Measurements from ENCODE around the gene NCLN.
A peak's percentile ranks its signal among the peaks of the same experiment; 100 is the strongest.

The NCLN gene

GRCh38 chr19:3186160-3186688, 494 bp downstream of the NCLN start:
- Histone ChIP-seq H3K9me3 (ENCODE audit: low read length) (no peaks in the 10 kb centered on the region), H3K9me2 (ENCODE audit: low read depth, low read length) (no peaks in the 10 kb centered on the region), H2AFZ (ENCODE audit: low read length) (no peak overlapping the region), H3K4me2 (ENCODE audit: low read length) (peak overlapping the region; percentile 99), H4K20me1 (ENCODE audit: insufficient read depth, low read length) (no peaks in the 10 kb centered on the region), H3K27me3 (ENCODE audit: insufficient read depth, low read length) (no peaks in the 10 kb centered on the region), H3K9ac (ENCODE audit: low read length) (peak overlapping the region; percentile 98), H3K79me2 (ENCODE audit: insufficient read depth, low read length) (peaks cover 36% of the 10 kb centered on the region), H3K27ac (ENCODE audit: low read depth, low read length, poor library complexity, severe bottlenecking) (no peak overlapping the region), H3F3A (ENCODE audit: insufficient read depth, low read length) (no peaks in the 10 kb centered on the region), H3K4me1 (ENCODE audit: insufficient read depth, low read length, severe bottlenecking) (peaks cover 25% of the 10 kb centered on the region), H3K4me3 (ENCODE audit: low read depth, low read length, poor library complexity, severe bottlenecking) (peak overlapping the region; percentile 91), H3K36me3 (ENCODE audit: insufficient read depth, low read length) (peaks cover 14% of the 10 kb centered on the region; the same call in 1 of the 2 replicates)
- no peak for TF ChIP-seq EZH2 (IDR thresholded peaks at IDR 0.05; ENCODE audit: borderline replicate concordance, low read length)
- TF ChIP-seq CTCF (IDR thresholded peaks at IDR 0.05; ENCODE audit: low read length) = no peak

- Histone ChIP-seq H3K27me3 (ENCODE audit: insufficient read depth, low read length) (no peaks in the 10 kb centered on the region), H3K4me1 (ENCODE audit: insufficient read depth, low read length, severe bottlenecking) (peaks cover 25% of the 10 kb centered on the region), H3K36me3 (ENCODE audit: insufficient read depth, low read length) (peaks cover 17% of the 10 kb centered on the region; the same call in 1 of the 2 replicates), H3K4me3 (ENCODE audit: low read depth, low read length, poor library complexity, severe bottlenecking) (peak overlapping the region; percentile 91), H3K27ac (ENCODE audit: low read depth, low read length, poor library complexity, severe bottlenecking) (no peak overlapping the region), H3K9ac (ENCODE audit: low read length) (peak overlapping the region; percentile 98), H3K9me3 (ENCODE audit: low read length) (no peaks in the 10 kb centered on the region), H3K79me2 (ENCODE audit: insufficient read depth, low read length) (peaks cover 36% of the 10 kb centered on the region), H3K4me2 (ENCODE audit: low read length) (peak overlapping the region; percentile 99), H2AFZ (ENCODE audit: low read length) (no peak overlapping the region), H4K20me1 (ENCODE audit: insufficient read depth, low read length) (no peaks in the 10 kb centered on the region), H3F3A (ENCODE audit: insufficient read depth, low read length) (no peaks in the 10 kb centered on the region), H3K9me2 (ENCODE audit: low read depth, low read length) (no peaks in the 10 kb centered on the region)
- no peak for TF ChIP-seq CTCF (IDR thresholded peaks at IDR 0.05; ENCODE audit: low read length)
These were observed 1.3 kb downstream of the NCLN start for GRCh38 chr19:3186891-3187661.

GRCh38 chr19:3187662-3188511, 2.2 kb downstream of the NCLN start:
- Histone ChIP-seq H3K4me2 (ENCODE audit: low read length) (peak overlapping the region; percentile 99; the same call in 1 of the 2 replicates), H3K9me2 (ENCODE audit: low read depth, low read length) (no peaks in the 10 kb centered on the region)

More at GRCh38 chr19:3187662-3188511, 2.2 kb downstream of the NCLN start:
- Histone ChIP-seq H3K4me1 (ENCODE audit: insufficient read depth, low read length, severe bottlenecking) (peaks cover 25% of the 10 kb centered on the region), H2AFZ (ENCODE audit: low read length) (no peak overlapping the region), H3K36me3 (ENCODE audit: insufficient read depth, low read length) (peaks cover 17% of the 10 kb centered on the region; the same call in 1 of the 2 replicates), H3K79me2 (ENCODE audit: insufficient read depth, low read length) (peaks cover 36% of the 10 kb centered on the region), H3K27me3 (ENCODE audit: insufficient read depth, low read length) (no peaks in the 10 kb centered on the region), H3K9me3 (ENCODE audit: low read length) (no peaks in the 10 kb centered on the region), H3K9ac (ENCODE audit: low read length) (no peak overlapping the region), H3F3A (ENCODE audit: insufficient read depth, low read length) (no peaks in the 10 kb centered on the region), H3K4me3 (ENCODE audit: low read depth, low read length, poor library complexity, severe bottlenecking) (peak overlapping the region; percentile 91), H4K20me1 (ENCODE audit: insufficient read depth, low read length) (no peaks in the 10 kb centered on the region), H3K27ac (ENCODE audit: low read depth, low read length, poor library complexity, severe bottlenecking) (no peak overlapping the region)
- TF ChIP-seq CTCF (IDR thresholded peaks at IDR 0.05; ENCODE audit: low read length) (no peak), EZH2 (IDR thresholded peaks at IDR 0.05; ENCODE audit: borderline replicate concordance, low read length) (no peak)
